ENCODE measurements around the gene NOXA1. TPM values are rescaled to one million over a fixed set of nuclear protein-coding genes. Genes with fewer than 3 reads are reported as not detected.

NOXA1 gene
- total RNA-seq, 1 experiment from 2014 or later, result 0.28 TPM

DNA sequence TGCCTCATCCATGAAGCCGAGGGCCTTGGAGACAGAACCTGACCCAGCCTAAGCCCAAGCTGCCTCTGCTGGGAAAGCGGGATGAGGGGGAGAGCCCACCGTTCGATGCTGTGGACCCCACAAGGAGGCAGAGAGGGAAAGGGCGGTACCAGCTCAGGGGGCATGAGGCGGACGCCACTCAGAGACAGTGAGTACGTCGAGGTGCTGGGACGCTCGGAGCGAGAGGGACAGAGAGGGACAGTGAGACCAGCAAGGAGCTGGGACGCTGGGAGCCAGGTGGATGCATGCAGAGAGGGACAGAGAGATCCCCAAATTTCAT is 33.8 kb upstream of the NOXA1 start:
- BruUV-seq (replicated peaks), result no TSS peak
- intact Hi-C loops (cut with micrococcal nuclease; ENCODE audit: unreplicated experiment), result no loop called here
- Histone ChIP-seq H3K36me3 (ENCODE audit: insufficient read depth, low read length, poor library complexity, severe bottlenecking) (no peaks in the 10 kb centered on the region), H3K9me3 (ENCODE audit: low read depth, low read length, poor library complexity, severe bottlenecking) (no peaks in the 10 kb centered on the region), H3K27me3 (replicated peaks; ENCODE audit: insufficient read depth, low read depth, low read length, poor library complexity) (no peaks in the 10 kb centered on the region), H3K4me1 (ENCODE audit: insufficient read depth, low read length, poor library complexity, severe bottlenecking) (no peaks in the 10 kb centered on the region), H3K27ac (ENCODE audit: low read depth, low read length, poor library complexity, severe bottlenecking) (no peak overlapping the region), H3K4me3 (ENCODE audit: low read depth, low read length, poor library complexity, severe bottlenecking) (no peak overlapping the region)
- CTCF ChIA-PET, result no interaction called here
- no peak for TF ChIP-seq CTCF (conservative IDR thresholded peaks at IDR 0.05; ENCODE audit: low read depth, low read length)
- no peak for TF ChIP-seq EZH2 (IDR thresholded peaks at IDR 0.05; ENCODE audit: borderline replicate concordance, low read depth, low read length, poor library complexity, severe bottlenecking)
- no peak for DNase-seq (ENCODE audit: low spot score)
- POLR2A ChIA-PET (ENCODE audit: low non-redundant PET), result no interaction called here

DNA sequence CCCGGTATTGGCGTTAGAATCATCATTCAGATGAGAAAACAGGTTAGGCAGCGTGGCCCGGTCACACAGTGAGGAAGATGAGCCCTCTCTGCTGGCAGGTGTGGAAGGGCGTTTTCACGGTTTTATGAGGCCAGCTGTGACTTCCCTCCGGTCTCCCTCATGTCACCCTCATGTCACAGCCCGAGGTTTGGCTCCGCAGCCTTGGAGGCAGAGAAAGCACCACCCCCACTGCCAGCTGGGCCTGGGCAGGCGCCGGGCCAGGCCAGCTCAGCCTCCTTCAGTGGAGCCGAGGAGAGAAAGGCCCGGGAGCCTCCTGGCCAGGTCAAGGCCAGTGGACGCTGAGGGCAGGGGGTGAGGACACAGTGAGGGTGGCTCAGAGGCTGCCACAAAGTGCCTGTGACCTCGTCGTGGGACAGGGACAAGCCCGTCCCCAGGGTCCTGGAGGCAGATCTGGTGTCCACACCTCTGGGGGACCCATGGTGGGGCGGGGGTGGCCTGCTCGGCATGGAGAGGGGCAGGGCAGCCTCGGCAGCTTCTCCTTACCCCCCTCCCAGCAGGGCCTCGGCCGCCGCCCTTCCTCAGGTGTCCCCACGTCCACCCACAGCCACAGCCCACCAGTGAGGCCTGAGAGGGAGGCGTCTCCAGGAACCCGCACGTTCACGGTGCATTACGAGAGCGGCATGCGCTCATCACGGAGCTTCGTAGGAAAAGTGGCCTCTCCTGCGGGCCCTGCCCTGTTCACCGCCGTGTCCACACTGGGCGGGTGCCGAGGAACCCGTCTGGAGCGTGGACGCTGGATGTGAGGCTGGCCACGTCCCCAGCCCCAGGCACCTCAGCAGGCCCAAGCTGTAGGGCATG is 32.4 kb upstream of the NOXA1 start:
- Histone ChIP-seq H3K4me3 (ENCODE audit: low read depth, low read length, poor library complexity, severe bottlenecking) (no peak overlapping the region), H3K9me3 (ENCODE audit: low read depth, low read length, poor library complexity, severe bottlenecking) (no peaks in the 10 kb centered on the region), H3K27me3 (replicated peaks; ENCODE audit: insufficient read depth, low read depth, low read length, poor library complexity) (no peaks in the 10 kb centered on the region), H3K36me3 (ENCODE audit: insufficient read depth, low read length, poor library complexity, severe bottlenecking) (no peaks in the 10 kb centered on the region), H3K27ac (ENCODE audit: low read depth, low read length, poor library complexity, severe bottlenecking) (no peak overlapping the region), H3K4me1 (ENCODE audit: insufficient read depth, low read length, poor library complexity, severe bottlenecking) (no peaks in the 10 kb centered on the region)
- intact Hi-C loops (cut with micrococcal nuclease; ENCODE audit: unreplicated experiment), result no loop called here
- ChIA-PET CTCF (no interaction called here), POLR2A (ENCODE audit: low non-redundant PET) (no interaction called here)
- no TSS peak for BruUV-seq (replicated peaks)
- DNase-seq (ENCODE audit: low spot score), result no peak
- no peak for TF ChIP-seq CTCF (conservative IDR thresholded peaks at IDR 0.05; ENCODE audit: low read depth, low read length)
- TF ChIP-seq EZH2 (IDR thresholded peaks at IDR 0.05; ENCODE audit: borderline replicate concordance, low read depth, low read length, poor library complexity, severe bottlenecking), result no peak

DNA sequence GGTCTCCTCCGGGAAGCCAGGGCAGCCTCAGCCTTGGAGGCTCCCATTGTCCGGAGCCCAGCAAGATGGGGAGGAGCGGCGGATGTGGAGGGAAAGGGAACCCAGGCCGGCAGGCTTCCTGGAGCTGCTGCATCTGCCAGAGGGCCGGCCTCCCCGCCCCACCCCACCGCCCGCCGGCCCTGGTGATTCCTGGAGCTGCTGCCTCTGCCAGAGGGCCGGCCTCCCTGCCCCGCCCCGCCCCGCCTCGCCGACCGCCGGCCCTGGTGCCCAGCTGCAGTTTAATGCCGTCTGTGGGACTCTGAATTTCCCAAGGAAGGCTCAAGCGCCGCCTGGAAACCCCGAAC is 31.8 kb upstream of the NOXA1 start:
- Histone ChIP-seq H3K4me3 (ENCODE audit: low read depth, low read length, poor library complexity, severe bottlenecking) (no peak overlapping the region), H3K4me1 (ENCODE audit: insufficient read depth, low read length, poor library complexity, severe bottlenecking) (no peaks in the 10 kb centered on the region), H3K27me3 (replicated peaks; ENCODE audit: insufficient read depth, low read depth, low read length, poor library complexity) (no peaks in the 10 kb centered on the region), H3K27ac (ENCODE audit: low read depth, low read length, poor library complexity, severe bottlenecking) (no peak overlapping the region), H3K9me3 (ENCODE audit: low read depth, low read length, poor library complexity, severe bottlenecking) (no peaks in the 10 kb centered on the region), H3K36me3 (ENCODE audit: insufficient read depth, low read length, poor library complexity, severe bottlenecking) (no peaks in the 10 kb centered on the region)
- BruUV-seq (replicated peaks), result no TSS peak
- no peak for DNase-seq (ENCODE audit: low spot score)
- intact Hi-C loops (cut with micrococcal nuclease; ENCODE audit: unreplicated experiment), result no loop called here
- POLR2A ChIA-PET (ENCODE audit: low non-redundant PET), result no interaction called here
- CTCF ChIA-PET, result no interaction called here
- no peak for TF ChIP-seq CTCF (conservative IDR thresholded peaks at IDR 0.05; ENCODE audit: low read depth, low read length)
- TF ChIP-seq EZH2 (IDR thresholded peaks at IDR 0.05; ENCODE audit: borderline replicate concordance, low read depth, low read length, poor library complexity, severe bottlenecking), result no peak
